Progenitor cell of endocrine pancreas (in vitro differentiated cells): ENCODE data around the gene IFNAR1. TPM values are rescaled to one million over a fixed set of nuclear protein-coding genes. Genes with fewer than 3 reads are reported as not detected.

Experiments used
- DNase-seq: peaks from one replicate; pipeline ENCODE4 v3.0.0; 2021; ENCODE audit warnings: low spot score; ENCODE audit not compliant: unreplicated experiment
- H3K27ac Mint-ChIP-seq: 2 replicates; pipeline ENCODE4 v1.8.0; 2021; ENCODE audit warnings: mild to moderate bottlenecking, moderate library complexity, mixed read lengths
- H3K27me3 Mint-ChIP-seq: 2 replicates; pipeline ENCODE4 v1.8.0; 2021; ENCODE audit warnings: mixed read lengths
- H3K36me3 Mint-ChIP-seq: 2 replicates; pipeline ENCODE4 v1.8.0; 2022; ENCODE audit warnings: mixed read lengths; ENCODE audit not compliant: insufficient read depth
- H3K4me1 Mint-ChIP-seq: 2 replicates; pipeline ENCODE4 v1.8.0; 2021; ENCODE audit warnings: low read depth, mixed read lengths
- H3K4me3 Mint-ChIP-seq: 2 replicates; pipeline ENCODE4 v1.8.0; 2021; ENCODE audit warnings: low read depth, mild to moderate bottlenecking, moderate library complexity, mixed read lengths
- H3K9me3 Mint-ChIP-seq: 2 replicates; pipeline ENCODE4 v1.8.0; 2021; ENCODE audit warnings: low read depth, mixed read lengths
- CTCF ChIP-seq: fragments of 200-600 bp; sonication (generic); IDR thresholded peaks from one replicate; pipeline ENCODE4 v1.5.0; 2021; ENCODE audit warnings: antibody characterized with exemption, mild to moderate bottlenecking; ENCODE audit not compliant: unreplicated experiment
- total RNA-seq: library from RNA; stranded (reverse); gene quantifications from 2 replicates; pipeline ENCODE4 v1.2.1, GENCODE V29; 2021

Gene IFNAR1
- total RNA-seq, 1 donor from 2014 or later = 19.6 TPM

GRCh38 chr21:33348706-33349105 is 23.9 kb downstream of the IFNAR1 start:
- H3K27me3 Mint-ChIP-seq = no peaks in the 10 kb centered on the region
- no peaks in the 10 kb centered on the region for H3K9me3 Mint-ChIP-seq
- no peak overlapping the region for H3K27ac Mint-ChIP-seq
- peaks cover 22% of the 10 kb centered on the region for H3K36me3 Mint-ChIP-seq
- no peak overlapping the region for H3K4me3 Mint-ChIP-seq
- peaks cover 1% of the 10 kb centered on the region for H3K4me1 Mint-ChIP-seq
- no peak for DNase-seq
- no peak for TF ChIP-seq CTCF

GRCh38 chr21:33350676-33351075 is 25.9 kb downstream of the IFNAR1 start:
- Mint-ChIP-seq H3K4me3 (no peak overlapping the region), H3K4me1 (peaks cover 1% of the 10 kb centered on the region), H3K9me3 (no peaks in the 10 kb centered on the region), H3K27me3 (no peaks in the 10 kb centered on the region), H3K27ac (no peak overlapping the region), H3K36me3 (peaks cover 20% of the 10 kb centered on the region)
- no peak for DNase-seq
- no peak for TF ChIP-seq CTCF

GRCh38 chr21:33355355-33355754 is 30.6 kb downstream of the IFNAR1 start:
- H3K27ac Mint-ChIP-seq = no peak overlapping the region
- peaks cover 10% of the 10 kb centered on the region for H3K36me3 Mint-ChIP-seq
- peaks cover 11% of the 10 kb centered on the region for H3K4me1 Mint-ChIP-seq
- H3K4me3 Mint-ChIP-seq = no peak overlapping the region
- TF ChIP-seq CTCF = no peak
- DNase-seq = no peak
- H3K9me3 Mint-ChIP-seq = no peaks in the 10 kb centered on the region
- H3K27me3 Mint-ChIP-seq = no peaks in the 10 kb centered on the region

GRCh38 chr21:33355996-33356395 is 31.2 kb downstream of the IFNAR1 start:
- no peak overlapping the region for H3K4me3 Mint-ChIP-seq
- DNase-seq = no peak
- H3K9me3 Mint-ChIP-seq = no peaks in the 10 kb centered on the region
- H3K4me1 Mint-ChIP-seq = peaks cover 14% of the 10 kb centered on the region
- no peak overlapping the region for H3K27ac Mint-ChIP-seq
- TF ChIP-seq CTCF = no peak
- H3K27me3 Mint-ChIP-seq = no peaks in the 10 kb centered on the region
- peaks cover 10% of the 10 kb centered on the region for H3K36me3 Mint-ChIP-seq

GRCh38 chr21:33357177-33357576 is 32.4 kb downstream of the IFNAR1 start:
- peaks cover 22% of the 10 kb centered on the region for H3K4me1 Mint-ChIP-seq

More at GRCh38 chr21:33357177-33357576, 32.4 kb downstream of the IFNAR1 start:
- Mint-ChIP-seq H3K36me3 (peaks cover 10% of the 10 kb centered on the region), H3K27me3 (no peaks in the 10 kb centered on the region), H3K9me3 (no peaks in the 10 kb centered on the region), H3K4me3 (no peak overlapping the region), H3K27ac (no peak overlapping the region)
- no peak for TF ChIP-seq CTCF
- no peak for DNase-seq
